ACHN (cell line): ENCODE results near the gene AKAP8.
A peak's percentile ranks its signal among the peaks of the same experiment; 100 is the strongest.

Experiments used
- DNase-seq: peaks from one replicate; pipeline ENCODE4 v3.0.0-alpha.2; 2015
- in situ Hi-C: cut with HindIII; loops from 2 replicates; pipeline ENCODE4 v1.10.0; 2017; ENCODE audit warnings: low sequenced_read_pairs, low pct_ligation_motif_present, low pct_unique_long_range_greater_than_20kb

The AKAP8 gene

GRCh38 chr19:15379083-15379998, at the start of gene AKAP8:
TSS of gene AKAP8 (minus strand) at chr19:15379787. CDS start at chr19:15379731, 56 bp downstream.
- DNase-seq: peak; percentile 94
- in situ Hi-C loops: no loop called here

GRCh38 chr19:15427991-15428471, 48.4 kb upstream of the AKAP8 start:
- DNase-seq: no peak

GRCh38 chr19:15427350-15427700, 47.7 kb upstream of the AKAP8 start:
- in situ Hi-C loops: no loop called here
- no peak for DNase-seq

More at GRCh38 chr19:15427991-15428471, 48.4 kb upstream of the AKAP8 start:
- in situ Hi-C loops: no loop called here

- DNase-seq: no peak
- in situ Hi-C loops: no loop called here
Observed at GRCh38 chr19:15426485-15427349, 47.1 kb upstream of the AKAP8 start.

- in situ Hi-C loops: no loop called here
- DNase-seq: no peak
Observed at GRCh38 chr19:15425321-15425950, 45.8 kb upstream of the AKAP8 start.

GRCh38 chr19:15424692-15425272, 45.2 kb upstream of the AKAP8 start:
- in situ Hi-C loops: no loop called here
- no peak for DNase-seq

GRCh38 chr19:15424121-15424520, 44.5 kb upstream of the AKAP8 start:
- DNase-seq: no peak
- in situ Hi-C loops: no loop called here

- in situ Hi-C loops: no loop called here
- no peak for DNase-seq
Observed at GRCh38 chr19:15423130-15423529, 43.5 kb upstream of the AKAP8 start.

- DNase-seq: no peak
- in situ Hi-C loops: no loop called here
Observed at GRCh38 chr19:15422296-15423075, 42.9 kb upstream of the AKAP8 start.

GRCh38 chr19:15421721-15422260, 42.2 kb upstream of the AKAP8 start:
- no peak for DNase-seq
- in situ Hi-C loops: no loop called here

- in situ Hi-C loops: no loop called here
- DNase-seq: no peak
Observed at GRCh38 chr19:15421136-15421695, 41.6 kb upstream of the AKAP8 start.

GRCh38 chr19:15419413-15420025, 39.9 kb upstream of the AKAP8 start:
- no peak for DNase-seq
- in situ Hi-C loops: no loop called here

- DNase-seq: peak; percentile 99
- in situ Hi-C loops: no loop called here
Observed at GRCh38 chr19:15418579-15419412, 39.2 kb upstream of the AKAP8 start, which contains the start of gene AKAP8L. TSS of gene AKAP8L (minus strand) at chr19:15418988. CDS start at chr19:15418923, 65 bp downstream.

GRCh38 chr19:15418231-15418578, 38.6 kb upstream of the AKAP8 start:
- in situ Hi-C loops: no loop called here
- peak; percentile 27 for DNase-seq

- in situ Hi-C loops: no loop called here
- DNase-seq: peak; percentile 1
Observed at GRCh38 chr19:15417699-15418098, 38.1 kb upstream of the AKAP8 start.

GRCh38 chr19:15412832-15413231, 33.2 kb upstream of the AKAP8 start:
- DNase-seq: no peak
- in situ Hi-C loops: no loop called here
